Fibroblast of skin of back (primary cell): Measurements from ENCODE around the gene DHRS1.

Experiments
- DNase-seq: peaks from one replicate; pipeline ENCODE4 v3.0.0-alpha.2; 2013

The DHRS1 gene

DNA sequence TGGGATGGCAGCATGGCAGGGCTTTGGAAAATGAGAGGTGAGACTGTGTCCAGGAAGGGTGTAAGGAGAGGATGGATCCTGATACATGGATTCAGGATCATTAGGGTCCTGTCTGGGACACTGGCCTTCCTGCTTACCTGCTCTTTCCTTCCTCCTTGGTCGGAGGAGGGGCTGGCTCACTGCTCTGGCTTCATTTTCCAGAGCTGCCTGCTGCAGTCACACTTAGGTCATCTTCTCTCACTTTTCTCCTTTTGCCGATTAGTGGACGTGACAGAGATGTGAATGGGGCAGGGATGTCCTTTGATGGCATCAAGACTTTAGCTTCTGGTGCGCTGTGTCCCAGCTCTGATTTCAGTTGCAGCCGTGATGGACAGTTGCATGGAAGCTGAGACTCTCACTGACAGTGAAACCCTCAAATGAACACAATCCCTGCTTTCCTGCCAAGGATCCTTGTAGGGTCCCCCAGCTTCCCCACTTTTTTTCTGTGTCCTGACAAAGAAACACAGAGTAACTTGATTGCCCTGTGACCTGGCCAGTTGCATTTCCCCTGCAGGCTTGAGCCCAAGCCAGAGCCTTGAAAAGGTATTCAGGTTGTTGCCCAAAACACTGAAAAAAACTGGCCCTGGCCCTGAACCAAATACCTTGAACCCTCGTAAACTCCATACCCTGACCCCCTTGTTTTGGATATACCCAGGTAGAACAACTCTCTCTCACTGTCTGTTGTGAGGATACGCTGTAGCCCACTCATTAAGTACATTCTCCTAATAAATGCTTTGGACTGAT, 9.0 kb upstream of the DHRS1 start:
- DNase-seq, result no peak

DNA sequence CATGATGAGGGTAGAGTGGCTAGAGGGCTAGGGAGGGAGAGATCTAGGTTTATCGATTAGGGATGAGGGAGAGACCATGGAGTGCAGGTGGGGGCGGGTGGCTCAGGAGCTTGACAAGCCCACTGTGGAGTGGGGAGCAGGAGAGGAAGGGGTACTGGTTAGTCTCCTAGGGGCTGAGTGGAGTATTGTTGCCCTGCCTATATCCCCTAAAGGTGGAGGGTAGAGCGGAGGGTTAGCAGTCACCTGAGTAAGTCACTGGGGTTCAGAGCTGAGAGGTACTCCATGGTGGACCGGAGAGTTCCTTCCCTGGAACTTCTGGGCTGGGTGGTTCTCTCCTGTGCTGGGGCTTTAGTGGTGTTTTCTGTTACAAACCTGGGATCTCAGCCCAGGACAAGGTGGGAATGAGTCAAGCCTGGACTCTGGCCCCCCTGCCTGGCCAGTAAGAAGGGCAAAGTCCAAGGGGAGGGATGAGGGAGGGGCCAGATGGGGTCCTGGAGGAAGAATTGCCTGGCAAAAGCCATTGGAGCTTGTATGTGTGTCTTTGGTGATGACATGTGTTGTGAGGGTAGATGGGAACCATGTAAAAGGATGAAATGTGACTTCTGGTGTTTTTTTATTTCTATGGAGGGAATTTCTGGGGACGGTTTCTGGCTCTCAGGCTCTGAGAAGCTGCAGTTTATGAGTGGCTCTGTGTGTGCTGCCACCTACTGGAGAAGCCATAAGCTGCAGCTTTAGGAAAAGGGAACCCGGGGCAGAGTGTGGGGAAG, 8.2 kb upstream of the DHRS1 start, which contains the start of gene CIDEB:
Gene CIDEB (minus strand): TSS at position 403 of the 767 bp plus-strand sequence. CDS start 119 bp downstream, at position 284.
- peak; percentile 56 for DNase-seq

DNA sequence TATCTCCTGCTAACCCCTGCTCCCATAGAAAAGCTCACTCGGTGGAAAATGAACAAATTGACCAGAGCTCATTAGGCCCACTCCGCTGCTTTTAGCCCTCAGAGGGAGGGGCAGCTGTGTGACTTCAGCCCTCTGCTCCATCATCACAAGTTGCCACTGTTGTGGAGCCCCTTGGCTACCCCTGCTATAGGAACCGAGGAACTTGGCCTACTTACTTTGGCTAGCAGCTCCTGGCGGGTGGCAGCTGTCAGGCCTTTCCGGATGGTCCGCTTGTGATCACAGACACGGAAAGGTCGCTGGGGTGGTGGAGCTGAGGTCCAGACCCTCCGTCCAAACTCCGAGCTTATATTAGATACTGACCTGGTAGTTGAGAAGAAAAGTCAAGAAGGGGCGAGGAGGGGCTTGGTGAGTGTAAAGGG, 7.6 kb upstream of the DHRS1 start:
- no peak for DNase-seq

DNA sequence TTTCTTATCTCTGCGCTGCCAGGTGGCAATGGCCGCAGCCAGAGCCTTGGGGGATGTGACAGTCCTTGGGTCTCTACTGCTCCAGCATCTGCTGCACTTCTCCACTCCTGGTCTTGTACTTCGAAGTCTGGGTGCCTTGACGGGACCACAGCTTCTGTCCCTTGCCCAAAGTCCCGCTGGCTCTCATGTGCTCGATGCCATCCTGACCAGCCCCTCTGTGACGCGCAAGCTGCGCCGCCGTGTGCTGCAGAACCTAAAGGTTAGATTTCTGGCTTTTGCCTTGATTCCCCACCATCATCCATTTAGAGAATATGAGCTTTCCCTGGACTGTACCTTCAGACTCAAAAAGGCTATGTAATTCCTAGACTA, 4.4 kb upstream of the DHRS1 start:
- DNase-seq, result no peak

DNA sequence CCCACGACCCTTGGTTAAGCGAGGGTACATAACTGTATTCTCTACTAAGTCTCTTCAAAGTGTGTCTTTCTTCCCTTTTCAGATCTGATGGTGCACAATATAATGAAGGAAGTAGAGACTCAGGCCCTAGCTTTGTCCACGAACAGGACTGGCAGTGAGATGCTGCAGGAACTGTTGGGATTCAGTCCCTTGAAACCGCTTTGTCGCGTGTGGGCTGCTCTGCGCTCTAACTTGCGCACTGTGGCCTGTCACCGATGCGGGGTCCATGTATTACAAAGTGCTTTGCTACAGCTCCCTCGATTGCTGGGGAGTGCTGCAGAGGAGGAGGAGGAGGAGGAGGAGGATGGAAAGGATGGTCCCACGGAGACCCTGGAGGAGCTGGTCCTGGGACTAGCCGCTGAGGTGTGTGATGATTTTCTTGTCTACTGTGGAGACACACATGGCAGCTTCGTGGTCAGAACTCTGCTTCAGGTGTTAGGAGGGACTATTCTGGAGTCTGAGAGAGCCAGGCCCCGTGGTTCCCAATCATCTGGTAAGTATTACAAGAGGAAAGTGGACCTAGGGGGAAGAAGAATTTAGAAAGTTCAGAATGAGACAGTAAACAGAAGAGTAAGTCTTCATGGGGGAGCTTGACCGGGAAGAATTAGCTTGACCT, 873 bp upstream of the DHRS1 start:
- no peak for DNase-seq

DNA sequence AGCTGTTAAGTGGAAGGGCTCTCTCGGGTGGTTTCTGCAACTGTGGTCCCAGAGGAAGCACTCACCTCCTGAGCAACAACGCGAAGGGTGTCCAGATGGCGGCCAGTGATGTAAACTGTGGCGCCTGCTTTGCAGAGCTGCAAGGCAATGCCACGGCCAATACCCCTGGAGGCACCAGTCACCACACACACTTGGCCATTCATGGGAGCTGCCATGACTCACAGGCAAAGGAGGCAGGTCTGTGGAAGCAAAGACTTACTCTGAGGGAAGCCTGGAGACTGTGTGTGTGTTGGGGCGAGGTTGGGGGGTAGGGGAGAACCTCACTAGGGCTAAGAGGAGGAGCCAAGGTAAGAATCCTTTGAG, 707 bp downstream of the DHRS1 start:
- DNase-seq, result peak; percentile 62

DNA sequence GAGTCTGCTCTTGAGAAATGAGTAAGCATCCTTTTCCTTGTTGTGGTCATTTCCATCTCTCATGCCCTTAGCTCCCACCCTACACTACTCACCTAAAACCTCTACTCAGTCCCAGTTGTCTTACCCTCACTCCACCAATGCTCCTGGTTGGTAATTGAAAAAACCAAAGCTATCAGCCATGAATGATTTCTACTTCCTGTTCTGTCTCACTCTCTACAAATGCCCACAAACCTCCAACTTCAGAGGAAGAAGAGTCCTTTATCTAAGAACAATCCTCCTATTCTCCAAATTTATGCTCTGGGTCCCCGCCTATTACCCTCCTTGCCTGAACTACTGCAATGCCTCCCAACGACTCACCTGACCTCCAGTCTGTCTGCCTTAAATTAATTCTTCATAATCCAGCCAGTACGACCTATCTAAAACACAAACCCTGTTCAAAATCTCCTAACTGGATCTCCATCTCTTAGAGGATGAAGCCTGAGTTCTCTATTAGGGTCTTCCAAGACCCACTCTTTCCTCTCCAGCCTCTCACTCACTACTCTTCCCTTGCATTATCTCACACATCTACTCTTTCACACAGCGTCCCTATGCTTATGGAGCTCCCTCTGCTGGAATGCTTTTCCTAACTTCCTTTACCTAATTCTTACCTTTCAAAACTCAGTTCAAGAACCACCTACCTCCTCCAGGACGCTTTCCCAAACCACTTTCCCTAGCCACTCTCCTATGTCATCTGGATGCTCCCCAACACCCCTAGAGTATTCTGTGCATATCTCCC, 2.2 kb downstream of the DHRS1 start:
- DNase-seq, result peak; percentile 30

DNA sequence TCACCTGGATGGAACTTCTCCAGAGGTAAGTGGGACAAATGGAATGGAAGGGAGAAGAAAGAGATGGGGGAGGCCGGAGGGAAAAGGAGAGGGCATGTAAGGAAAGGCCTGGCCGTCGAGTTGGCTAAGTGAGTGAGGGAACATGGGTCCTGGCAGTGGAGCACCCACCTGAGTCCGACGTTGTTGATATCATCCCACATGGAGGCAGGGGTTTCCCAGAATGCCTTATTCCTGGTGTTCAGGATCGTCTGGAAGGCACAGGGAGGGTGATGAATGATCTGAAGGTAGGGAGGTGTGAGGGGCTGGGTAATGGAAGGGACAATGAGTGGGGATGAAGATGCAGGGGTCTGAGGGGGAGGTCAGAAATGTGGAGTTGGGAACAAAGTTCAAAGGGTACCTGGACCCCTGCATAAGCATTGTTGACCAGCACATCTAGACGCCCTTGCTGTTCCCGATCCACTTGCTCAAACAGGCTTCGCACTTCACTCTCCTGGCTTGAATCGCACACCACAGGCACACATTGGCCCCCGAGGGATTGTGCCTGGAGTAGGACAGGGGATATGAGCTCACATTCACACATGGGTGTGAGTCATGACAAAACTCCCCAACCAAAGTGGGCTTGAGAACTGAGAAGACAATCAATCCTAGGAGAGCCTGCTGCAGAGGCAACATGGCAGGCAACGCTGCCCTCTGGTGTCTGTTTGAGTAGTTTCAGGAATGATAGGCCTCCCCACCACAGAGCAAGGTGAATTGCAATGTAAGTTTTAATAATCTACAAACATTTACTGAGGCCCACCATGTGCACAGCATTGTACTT, 3.0 kb downstream of the DHRS1 start:
- peak; percentile 94 for DNase-seq

DNA sequence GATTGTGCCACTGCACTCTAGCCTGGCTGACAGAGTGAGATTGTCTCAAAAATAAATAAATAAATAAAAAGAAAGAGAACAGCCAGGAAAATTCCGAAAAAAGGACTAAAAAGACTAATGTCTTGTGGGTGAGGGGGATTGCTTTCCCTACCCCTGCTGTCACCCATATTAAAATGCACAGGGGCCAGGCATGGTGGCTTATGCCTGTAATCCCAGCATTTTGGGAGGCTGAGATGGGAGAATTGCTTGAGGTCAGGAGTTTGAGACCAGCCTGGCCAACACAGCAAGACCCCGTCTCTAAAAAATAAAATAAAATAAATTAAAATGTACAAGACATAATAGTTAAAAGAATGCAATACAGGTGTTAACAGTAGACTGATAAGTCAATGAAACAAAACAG, 6.1 kb downstream of the DHRS1 start:
- DNase-seq, result no peak

DNA sequence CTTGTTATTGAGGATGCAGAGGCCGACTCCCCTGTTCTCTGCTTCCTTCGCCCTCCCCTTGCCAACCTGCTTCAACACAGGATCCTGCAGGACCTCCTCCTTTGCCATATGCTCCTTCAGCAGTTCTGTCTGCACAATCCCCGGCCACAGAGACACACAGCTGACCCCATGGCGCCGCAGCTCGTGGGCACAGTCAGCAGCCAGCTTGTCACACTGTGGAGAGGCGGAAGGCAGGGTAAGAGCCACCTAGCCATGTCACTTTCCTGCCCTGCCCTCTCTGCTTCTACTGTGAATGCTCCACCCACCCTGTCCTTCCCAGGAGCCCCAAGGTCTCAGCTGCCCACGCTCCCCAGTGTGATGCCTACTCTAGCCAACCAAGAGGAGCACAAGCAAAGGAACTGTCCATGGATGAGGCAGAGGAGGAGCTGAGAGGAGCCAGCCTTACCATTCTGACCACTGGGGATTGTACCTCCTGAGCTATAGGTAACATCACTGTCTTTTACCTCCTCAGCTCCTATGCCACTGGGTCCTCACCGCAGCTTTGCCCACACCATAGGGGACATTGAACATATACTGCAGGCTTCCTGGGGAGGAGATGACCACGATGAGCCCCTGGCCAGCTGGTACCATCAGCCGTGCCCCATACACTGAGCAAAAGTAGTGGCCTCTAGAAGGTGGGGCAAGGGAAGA, 7.3 kb downstream of the DHRS1 start:
- no peak for DNase-seq

DNA sequence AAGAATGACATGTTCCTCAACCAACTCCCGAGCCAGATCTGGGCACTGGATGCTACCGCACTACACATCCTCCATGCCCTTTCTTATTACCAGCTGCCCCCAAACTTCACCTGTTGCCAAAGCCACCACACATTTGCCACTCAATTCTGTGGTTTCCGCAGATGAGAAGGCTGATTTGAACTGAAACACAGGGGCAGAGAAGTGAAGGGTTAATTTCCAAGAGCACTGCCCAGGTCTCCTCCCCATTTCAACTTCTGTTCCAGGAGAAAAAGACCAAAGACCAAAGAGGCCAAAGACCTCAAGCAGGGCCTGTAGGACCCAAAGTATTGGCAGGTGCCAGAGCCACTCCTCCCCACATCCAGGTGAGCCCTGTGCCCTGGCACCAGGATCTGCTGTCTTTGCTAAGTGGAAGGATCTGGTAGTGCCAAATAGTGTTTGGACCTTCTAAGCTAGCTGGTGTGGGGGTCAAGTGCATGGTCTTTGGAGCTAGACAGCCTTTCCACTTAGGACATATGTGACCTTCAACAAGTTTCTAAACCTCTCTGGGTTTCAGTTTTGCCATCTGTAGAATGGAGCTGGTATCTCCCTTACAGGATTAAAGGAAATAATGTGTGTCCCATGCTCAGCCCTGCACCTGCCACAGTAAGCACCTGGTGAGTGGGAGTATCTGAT, 8.0 kb downstream of the DHRS1 start:
- no peak for DNase-seq

DNA sequence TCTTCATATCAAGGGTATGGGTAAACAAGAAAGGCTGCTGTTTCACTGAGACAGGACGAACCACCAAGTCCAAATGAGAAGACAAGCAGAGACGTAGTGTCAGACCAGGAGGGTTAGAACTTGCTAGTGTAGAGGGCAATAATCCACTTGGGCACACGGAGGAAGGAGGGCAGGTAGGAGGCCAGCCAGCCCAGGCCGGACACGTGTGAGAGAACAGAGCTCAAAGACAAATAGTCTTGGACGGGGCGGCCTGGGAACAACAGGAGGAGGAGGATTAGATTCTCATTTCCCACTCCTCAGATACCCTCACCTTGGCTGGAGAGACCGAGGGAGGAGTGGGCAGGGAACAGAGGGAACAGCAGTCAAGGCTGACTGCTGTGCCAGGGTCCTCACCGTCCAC, 8.8 kb downstream of the DHRS1 start:
- DNase-seq, result no peak

DNA sequence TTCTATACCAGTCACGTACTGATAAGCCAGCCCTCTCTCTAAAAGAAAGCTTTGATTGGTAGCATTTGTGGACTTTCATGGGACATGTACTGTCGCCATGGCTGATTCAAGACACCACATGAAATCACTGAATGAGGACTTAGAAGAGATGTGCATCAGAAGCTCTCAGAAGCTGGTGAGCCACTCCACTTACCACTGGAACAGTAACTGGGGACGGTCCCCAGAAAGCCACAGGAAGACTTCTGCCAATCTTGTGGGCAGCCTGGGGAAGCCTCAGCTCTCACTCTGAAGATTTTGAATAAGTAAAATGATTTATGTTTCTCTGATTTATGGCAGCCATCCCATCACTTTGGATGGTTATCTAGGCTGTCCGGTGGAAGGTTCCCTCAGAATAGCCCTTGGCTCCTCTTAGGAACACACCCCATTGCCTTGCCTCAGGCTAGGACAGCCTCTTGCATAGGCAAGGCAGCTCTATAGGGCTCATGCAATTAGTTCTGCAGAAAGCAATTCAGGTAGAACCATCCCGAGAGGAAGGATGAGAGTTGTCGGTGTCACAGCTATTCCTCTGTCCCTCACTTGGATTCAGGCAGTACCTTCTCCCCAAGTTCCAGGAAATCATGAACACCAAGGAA, 9.8 kb downstream of the DHRS1 start:
- DNase-seq, result no peak

DNA sequence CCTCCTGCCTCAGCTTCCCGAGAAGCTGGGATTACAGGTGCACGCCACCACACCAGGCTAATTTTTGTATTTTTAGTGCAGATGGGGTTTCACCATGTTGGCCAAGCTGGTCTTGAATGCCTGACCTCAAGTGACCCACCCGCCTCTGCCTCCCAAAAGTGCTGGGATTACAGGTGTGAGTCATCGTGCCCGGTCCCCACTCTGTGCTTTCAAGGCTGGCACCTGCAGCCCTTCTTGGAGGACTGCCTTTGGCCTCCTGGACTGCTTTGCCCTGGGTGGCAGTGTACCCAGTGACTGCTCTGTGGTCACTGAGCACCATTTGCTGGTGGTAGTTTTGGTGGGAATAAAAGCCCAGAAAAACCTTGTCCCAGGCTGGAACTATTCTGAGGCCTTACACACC, 12.6 kb downstream of the DHRS1 start:
- no peak for DNase-seq

DNA sequence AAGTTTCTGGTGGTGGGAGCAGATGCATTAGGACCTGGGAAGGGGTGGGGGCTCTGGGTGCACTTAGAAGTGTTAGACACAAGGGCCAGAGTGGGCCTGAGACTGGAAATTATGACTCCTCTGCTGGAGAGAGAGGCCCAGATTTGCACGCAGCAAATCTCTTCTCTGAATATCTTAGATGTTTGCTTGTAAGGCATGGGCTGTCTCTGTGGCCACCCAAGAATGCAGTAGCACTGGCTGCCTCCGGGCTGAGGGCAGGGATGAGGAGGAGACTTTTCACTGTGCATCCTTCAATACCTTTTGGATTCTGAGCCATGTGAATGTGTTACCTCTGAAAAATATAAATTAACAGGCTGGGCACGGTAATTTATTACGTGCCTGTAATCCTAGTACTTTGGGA, 14.2 kb downstream of the DHRS1 start:
- no peak for DNase-seq

DNA sequence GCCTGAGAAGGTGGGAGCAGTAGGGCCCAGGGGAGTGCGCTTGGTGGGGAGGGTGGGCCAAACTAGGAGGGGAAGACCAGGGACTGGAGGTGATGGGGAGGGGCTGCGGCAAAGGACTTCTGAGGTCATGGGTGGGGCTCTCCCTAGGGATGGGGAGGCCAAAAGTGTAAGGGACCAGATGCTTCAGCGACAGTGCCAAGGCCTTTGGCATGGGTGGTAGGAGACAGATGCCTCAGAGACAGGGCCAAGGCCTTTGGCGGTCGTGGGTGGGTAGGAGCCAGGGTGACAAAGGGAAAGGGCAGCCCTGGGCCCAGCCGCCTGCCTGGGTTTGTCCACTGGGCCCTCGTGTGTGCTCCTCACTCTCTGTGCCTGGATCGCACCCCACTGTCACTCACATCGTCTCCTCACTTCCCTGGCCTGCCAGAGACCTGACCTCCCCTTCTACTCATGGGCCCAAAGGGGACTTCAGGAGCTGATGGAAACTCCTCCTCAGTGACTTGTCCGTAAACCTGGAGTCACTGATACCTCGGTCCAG, 15.0 kb downstream of the DHRS1 start:
- no peak for DNase-seq

DNA sequence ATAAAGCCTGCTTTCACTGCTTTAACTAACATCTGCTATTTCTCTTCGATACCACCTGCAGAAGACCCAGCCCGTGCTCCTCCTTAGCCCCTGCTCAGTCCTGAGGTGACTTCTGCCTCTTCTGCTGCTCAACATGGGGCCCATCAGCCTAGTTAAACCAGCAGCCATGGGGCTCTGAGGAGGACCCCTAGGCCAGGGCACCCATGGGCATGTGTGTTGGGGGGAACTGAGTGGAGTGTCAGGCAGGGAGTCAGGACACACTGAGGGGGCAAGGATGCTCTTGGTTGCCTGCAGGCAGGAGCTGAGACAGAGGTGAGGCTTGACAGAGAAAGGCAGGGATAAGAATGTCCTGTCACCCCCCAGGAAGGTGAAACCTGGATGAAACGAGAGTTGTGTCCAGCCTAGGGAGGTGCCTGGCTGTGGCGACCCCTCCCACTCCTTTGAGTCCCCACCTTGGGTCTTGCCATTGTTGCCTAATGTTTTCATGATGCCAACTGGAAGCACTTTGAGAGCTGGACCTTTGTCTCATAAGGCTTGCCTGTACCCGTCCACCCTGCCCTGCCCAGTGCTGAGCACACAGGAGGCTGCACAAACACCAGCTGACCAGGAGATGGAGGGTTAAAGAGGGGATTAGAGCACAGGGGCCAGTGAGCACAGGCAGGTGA, 15.7 kb downstream of the DHRS1 start:
- no peak for DNase-seq

DNA sequence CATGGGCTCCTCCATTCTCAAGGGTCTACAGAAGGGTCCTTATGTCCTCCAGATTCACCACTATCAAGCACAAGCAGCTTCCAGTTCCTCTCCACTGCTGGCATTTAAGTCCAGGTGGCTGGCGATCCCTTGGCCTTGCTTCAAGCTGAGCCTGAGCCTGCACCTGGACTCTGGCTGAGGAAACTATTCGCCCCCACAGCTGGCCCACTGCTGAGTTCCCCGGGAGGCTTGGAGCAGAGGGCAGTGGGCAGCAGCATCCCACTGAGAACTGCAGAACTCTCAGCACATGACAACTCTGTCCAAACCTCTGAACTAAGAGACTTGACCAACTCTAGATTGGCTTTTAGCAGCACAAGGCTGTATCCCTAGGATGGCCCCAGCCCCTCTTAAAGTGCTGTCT, 16.8 kb downstream of the DHRS1 start:
- no peak for DNase-seq

DNA sequence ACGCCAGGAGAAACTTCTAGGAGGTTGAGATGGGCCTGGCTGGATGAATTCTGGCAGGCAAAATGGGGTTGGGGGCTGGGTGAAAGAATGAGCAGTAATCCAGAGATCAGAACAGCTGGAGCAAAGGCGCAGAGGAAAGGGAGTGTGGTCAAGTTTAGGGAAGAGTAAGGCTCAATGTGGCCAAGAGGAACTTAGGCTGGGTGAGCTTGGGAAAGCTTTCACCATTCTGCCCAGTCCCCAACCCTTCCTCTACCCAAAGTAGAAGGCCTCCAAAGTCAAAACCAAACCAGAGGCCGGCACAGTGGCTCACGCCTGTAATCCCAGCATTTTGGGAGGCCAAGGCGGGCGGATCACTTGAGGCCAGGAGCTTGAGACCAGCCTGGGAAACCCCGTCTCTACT, 17.9 kb downstream of the DHRS1 start:
- DNase-seq, result no peak
